HPDE6-E6E7 (cell line): ENCODE data around the gene ZAR1L.

ENCODE experiments used
- DNase-seq: peaks from one replicate; pipeline ENCODE4 v3.0.0; 2011; ENCODE audit warnings: missing footprints; ENCODE audit errors: extremely low spot score

Gene ZAR1L

DNA sequence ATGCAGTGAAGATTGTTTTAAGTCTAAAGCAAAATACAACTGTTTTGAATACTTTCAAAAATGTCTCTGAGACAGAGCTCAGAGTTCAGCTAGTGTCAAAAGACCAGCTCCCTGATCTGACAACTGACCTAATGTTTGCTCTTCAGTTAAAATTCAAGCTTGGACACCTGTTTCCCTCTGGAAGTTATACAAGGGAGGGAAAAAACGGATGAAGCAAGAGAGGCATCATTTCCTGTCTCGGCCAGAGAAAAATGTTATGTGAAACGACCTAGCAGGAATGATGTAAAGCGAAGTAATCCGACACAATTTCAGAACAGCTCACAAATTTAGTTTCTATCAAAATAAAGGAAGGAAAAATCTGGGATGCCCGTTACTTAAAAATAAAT lies 59.4 kb downstream of the ZAR1L start:
- DNase-seq, result no peak

DNA sequence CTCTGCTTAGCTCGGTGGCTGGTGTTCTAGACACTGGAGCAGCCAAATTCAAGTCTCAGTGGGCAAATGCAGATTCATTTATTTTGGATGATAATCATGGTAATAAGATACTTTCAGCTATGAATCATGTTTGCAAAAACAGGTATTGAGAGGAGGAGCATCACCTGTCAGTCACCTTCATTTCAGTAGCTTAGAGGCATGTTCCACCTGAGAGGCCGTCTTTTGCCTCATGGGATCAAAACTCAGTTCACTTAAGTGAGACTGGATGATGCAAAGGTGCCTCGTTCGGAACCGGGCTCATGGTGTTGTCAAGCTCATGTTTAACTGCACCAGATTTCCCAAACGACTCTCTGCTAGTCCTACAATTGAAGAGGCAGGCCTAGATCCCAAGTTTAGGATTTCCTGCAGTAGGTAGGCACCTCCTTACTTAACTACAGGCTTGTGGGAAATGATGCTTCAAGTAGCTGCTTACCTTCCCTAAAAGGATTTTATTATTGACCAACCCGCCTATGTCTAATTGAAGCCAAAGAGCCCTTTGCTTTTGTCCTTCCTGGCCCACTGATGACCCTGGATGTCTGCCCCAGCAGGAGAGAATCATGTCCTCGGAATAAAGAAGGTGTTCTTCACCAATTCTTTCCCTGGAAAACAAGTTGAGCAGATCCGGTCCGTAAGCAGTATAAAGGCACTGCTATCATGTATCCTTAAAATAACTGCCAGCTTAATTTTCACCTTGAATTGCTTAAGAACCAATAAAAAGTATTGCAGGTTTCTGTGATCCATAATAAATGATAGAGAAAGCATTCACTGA lies 60.0 kb downstream of the ZAR1L start:
- DNase-seq, result peak; percentile 3

DNA sequence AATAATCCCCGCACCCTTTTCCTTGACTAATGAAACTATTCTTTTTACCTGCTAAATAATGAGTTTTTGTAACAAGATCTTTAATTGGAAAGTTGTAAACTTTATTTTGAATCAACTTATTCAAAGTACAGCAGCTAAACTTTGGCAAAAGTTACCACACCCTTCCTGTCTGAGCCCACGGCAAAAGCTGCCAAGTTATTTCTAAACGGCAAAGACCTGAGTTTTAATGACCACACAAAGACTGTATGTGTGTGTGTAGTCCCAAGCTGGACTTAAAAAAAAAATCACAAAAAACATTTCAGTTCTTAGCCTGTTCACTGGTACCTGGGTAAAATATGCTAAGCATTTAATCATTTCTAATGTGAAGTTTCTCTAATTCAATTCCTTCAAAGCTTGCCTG lies 60.7 kb downstream of the ZAR1L start:
- DNase-seq, result no peak

DNA sequence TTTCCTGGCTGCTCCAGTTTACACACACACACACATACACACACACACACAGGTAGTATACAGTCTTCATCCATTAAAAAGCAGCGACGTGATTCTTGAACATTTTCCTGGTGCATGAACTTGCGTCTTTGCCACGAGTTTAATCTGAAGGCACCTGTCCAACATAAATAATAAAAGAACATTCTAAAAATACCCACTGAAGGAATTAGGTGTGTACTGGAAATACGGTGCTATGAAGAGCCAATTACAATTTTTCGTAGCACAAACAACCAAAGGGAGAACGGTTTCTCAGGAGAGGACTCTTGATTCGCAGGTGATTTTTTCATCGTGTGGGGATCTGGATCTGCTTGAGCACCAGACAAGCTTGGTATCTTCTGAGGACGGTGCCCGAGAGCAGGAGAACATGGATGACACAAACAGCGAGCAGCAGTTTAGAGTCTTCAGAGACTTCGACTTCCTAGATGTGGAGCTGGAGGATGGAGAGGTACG lies 61.2 kb downstream of the ZAR1L start:
- no peak for DNase-seq
